NCI-H446 treated with DMSO at 0.1 percent for 48 hours (cell line): ENCODE data around the gene MARCO.

Experiments used
- DNase-seq: peaks from one replicate; lab custom pipeline; 2025; lab: John Stamatoyannopoulos, UW

Gene MARCO

GRCh38 chr2:118942031-118942430 is at the start of gene MARCO:
MARCO (plus strand) TSS chr2:118942194; CDS start chr2:118942301, 107 bp downstream.
- no peak for DNase-seq

DNA sequence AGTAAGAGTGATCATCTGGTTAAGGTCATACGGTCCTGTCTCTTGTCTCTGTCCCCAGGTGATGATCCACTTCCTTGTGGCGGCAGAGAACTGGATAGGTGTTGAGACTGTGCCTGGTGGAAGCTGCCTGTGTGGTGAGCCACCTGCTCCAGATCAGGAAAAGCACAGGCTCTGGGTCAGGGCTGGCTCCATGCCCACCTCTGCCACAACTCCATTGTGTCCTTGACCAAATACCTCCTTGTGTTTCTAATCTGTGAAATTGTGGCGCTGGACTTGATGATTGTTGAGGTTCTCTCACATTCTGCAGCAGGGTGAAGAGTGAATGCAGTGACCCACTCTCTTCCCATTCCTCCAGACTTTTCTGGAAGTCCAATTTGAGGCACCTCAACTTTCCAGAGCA is 48.9 kb upstream of the MARCO start:
- DNase-seq = no peak

DNA sequence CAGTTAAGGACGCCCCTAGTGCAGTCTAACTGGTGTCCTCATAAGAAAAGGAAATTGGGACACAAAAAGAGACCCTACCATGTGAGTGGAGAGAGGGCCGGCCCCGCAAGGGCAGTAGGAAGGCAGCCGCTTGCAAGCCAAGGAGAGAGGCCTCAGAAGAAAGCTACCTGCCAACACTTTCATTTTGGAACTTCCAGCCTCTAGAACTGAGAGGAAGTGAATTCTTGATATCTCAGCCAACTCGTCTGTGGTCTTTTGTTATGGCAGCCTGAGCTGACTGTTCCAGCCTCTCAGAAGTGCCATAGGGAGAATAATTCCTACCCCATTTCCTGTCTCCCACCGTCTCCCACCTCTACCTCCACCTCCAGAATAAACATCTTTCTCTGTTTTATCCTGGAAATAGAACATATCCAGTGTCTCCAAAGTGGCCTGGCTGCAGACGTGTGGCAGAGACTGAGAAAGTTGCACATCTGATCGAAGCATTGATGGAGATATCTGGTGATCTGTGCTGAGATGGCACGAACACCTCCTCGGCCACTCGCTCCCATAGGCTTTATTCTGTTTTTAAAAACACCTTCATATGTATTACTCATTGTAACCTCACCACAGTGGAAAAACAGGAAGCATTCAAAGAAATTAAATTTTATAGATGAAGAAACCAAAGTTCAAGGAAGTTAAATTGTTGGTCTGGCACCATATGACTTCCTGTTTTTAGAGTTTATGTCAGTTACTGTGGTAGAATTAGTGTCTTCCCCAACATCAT is 39.5 kb upstream of the MARCO start:
- no peak for DNase-seq

GRCh38 chr2:118903029-118903351 is 39.0 kb upstream of the MARCO start:
- DNase-seq = no peak

DNA sequence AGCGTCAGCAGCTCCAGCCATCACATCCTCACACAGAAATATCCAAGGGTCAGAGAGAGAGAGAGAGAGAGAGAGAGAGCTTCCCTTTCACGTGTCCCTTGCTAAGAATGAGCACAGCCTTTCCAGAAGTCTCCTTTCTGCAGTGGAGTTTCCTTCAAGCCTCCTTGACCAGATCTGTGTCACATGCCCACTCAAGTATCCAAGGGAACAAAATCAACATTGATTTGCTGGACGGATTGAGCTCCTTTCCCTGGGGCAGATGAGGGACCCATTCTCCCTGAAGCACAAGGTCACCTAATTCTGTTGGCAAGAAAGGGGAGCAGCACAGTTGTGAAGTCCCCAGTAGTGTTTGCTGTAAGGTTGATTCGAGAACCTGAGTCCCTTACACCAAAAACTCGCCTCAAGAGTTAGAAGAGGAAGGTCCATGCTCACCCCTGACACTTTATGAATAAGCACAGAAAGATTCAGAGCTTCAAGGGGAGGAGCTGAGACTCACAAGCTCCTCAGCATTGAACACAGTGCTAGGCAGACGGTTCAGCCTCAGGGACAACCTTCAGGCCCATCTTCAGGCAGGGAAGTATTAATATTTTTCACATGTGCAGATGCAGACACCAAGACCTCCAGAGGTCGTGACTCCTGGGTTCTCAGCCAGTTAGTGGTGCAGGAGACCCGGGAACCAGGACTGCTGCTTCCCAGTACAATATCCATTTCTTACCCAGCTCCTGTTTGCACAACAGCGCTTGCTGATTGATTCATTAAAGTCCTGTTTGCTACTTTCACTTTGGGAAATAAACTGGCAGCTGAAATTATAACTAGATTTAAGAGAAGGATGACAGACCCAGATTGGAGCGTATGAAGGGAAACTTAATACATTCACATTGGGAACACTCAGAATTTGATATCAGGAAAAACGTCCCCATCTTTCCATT is 38.2 kb upstream of the MARCO start:
- no peak for DNase-seq

- DNase-seq = no peak
These were observed 36.8 kb upstream of the MARCO start for GRCh38 chr2:118905206-118905605.

DNA sequence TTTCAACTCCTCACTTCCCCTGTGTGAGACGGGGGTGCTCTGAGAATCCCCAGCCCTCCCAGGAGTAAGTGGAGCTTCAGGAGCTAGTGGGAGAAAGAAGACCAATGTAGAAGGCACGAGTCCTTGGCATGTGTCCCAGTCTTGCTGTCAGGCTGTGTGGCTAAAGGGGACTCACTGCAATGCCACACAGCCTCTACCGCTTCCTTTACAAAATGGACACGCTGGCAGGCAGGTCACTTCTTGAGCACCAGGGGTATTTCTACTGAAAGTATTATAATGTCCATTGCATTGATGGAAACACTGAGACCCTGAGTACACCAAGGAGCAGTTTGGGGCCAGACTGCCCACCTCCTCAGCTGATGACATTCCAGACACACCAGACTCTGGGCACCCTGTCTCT is 35.8 kb upstream of the MARCO start:
- DNase-seq = no peak

DNA sequence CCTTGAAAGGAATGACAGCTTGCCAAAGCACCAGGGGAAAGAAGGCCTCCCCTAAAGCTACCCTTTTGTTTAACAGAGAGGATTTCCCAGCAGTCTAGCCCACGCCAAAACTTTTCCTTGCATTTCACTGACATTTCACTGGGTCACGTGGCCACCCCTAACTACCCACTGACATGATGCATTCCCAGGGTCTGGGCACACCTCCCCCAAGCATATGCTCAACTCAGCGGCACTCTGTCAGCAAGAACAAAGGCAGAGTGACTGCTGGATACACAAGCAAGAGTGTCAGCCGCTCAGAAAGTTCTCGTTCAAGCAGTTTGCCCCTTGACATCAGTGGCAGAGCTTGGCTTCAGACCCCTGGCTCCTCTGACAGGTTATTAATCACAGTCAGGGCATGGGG is 34.2 kb upstream of the MARCO start:
- DNase-seq = no peak

DNA sequence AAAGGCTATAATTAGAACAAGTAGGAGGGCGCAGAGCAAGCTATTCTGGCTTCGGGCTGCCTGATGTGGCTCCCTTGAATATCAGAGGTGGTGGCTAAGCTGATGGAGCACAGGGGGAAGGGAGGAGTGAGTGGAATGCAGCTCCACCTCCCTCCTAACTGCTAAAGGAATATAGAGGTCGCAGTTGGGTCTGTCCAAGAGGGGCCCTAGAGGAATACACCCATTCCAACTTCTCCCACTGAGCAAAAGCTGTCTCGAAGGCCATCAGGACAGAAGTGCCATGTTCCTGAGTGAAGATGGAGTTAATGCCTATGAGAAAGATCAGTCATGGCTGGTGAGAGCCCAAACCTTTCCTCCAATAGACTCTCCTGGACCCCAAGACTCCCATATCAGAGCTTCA is 32.8 kb upstream of the MARCO start:
- DNase-seq = no peak

DNA sequence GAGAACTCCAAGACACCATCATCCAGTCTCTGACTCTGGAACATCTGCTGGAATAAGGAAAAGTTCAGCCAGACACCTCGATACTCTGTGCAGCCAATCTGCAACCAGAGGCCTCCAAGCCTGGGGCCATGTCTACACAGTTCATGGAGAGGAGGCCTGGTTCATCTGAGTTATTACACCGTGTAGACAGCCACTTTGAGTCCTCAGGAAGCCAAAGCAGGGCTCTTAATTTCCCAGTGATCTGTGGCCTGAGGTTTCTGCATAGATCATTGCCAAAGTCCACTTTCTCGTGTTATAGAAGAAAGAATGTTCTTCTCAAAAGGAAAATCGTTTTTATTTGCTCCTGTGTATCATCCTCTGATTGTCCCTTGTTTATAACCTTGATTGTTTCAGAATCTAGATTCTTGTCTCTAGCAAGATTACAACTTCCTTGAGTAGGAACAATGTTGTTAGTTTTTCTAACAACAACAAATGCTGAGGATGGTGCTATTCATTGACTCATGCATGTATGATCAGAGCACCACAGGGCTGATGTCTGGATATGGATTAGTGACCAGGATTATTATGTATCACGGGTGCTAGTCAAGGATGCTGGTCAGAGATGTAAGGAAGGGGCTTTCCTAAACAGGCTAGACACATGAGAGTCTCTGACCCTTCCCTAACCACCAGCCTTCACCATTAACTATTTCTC is 30.7 kb upstream of the MARCO start:
- DNase-seq = no peak

GRCh38 chr2:118911936-118912335 is 30.1 kb upstream of the MARCO start:
- DNase-seq = no peak

DNA sequence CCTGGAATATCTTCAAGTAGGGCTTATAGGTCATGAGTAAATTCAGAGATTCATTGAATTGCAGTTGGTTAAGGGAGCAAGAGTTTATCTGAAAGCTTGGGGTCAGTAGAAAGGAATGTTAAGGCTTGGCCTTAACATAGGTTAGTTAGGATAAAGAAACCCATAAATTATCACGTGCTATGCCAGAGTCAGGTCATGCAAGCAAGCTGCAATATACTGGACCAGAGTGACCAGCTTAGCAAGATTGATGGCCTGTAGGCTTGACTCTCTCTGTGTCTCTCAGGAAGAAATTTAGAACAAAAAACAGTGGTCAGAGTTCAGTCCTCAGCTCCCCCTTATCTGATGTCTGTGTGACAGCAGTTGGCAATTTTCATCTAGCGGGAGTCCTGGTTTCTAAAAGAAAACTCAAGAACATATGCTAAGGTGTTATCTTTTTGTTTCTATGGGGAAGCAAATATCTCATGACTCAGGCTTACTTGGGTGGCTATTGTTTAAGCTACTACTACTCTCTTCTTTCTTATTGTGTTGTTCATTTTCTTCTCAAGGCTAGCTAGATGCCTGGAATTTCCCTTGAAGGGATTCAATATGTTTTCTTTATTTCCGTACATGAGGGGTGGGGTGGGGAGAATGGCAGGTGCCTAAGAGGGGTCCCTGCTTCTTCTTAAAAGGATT is 28.7 kb upstream of the MARCO start:
- DNase-seq = no peak

DNA sequence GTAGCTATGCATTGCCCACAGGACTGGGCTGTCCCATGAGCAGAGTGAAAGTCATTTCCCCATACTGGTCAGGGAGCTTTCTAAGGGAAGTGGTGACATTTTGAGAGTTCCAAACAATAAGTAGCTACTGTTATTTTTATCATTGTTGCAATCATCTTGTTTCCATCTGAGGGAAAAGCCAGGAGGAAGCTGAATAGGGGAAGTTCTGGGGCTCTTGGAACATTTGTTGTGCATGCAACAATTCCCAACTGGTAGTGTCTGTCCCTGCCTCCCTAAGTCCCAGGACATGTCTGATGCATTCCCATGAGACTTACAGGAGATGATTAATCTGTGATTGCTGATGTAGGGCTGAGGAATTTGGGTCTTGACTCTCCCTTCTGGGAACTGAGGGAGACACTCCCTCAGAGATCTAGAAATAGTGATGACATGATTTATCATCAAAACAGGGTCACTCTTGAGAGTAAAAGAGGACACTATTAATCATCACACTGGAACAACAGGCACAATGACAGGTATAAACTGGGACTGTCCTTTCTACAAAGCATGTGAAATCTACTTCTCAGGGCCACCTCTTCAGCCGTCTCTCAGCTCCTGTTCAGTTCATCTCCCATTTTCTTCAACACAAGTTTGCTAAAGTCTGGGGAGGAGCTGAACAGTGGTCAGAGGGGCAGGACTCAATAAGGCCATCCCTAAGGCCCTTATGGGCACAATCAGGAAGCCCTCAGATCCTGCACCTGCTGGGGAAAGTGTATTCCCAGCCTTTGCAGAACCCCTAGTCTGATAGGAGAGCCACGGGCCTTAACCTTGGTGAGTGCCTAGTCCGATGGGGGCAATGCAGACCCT is 28.0 kb upstream of the MARCO start:
- no peak for DNase-seq

DNA sequence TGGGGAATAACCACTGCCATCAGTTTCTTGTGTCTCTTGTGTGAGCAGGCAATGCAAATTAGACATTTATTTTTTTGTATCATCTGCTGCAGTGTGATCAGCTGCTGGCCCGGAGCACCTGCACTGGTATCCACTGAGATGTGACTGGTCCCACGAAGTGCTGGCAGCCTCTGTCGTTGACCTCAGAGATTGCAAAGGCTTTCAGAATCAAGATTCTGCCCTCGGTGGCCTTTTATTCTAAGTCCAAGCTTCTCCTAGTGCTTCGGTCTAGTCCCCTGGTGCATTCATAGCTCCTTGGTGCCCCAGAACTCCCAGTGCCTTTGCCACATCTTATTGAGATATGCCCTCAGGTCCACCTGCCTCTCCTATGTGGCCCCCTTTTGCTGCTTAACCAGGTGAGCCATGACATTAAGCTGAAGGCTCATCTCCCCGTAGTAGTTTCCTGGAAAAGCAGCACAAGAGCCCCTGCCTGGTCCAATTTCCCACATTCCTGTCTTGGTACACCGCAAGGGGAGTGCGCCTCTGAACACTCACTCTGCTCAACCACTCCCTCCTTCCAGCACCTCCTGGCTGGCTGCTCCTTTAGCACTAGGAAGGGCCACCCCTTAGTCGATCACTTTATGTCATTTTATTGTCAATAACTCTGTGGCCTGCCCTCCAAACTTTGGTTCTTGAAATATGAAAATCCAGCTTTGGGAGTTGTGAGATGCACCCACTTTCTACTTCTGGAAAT is 27.1 kb upstream of the MARCO start:
- DNase-seq = no peak

DNA sequence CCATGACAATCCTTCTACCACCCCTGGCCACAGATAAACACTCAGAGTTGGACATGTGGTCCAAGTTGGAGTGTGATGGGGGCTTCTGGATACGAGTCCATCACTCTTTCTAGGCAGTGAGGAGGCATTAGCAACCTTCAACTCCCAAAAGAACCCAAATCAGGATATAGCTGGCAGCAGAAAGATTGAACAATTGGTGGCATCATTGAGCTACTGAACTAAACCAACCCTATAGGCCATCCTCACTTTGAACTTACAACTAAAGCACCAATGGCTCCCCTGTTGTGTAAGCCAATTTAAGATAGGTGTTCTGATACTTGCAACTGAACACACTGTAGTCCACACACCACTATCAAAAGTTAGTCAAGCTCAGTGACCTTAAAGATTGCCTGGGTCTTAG is 24.0 kb upstream of the MARCO start:
- DNase-seq = no peak

GRCh38 chr2:118921646-118922045 is 20.3 kb upstream of the MARCO start:
- no peak for DNase-seq

DNA sequence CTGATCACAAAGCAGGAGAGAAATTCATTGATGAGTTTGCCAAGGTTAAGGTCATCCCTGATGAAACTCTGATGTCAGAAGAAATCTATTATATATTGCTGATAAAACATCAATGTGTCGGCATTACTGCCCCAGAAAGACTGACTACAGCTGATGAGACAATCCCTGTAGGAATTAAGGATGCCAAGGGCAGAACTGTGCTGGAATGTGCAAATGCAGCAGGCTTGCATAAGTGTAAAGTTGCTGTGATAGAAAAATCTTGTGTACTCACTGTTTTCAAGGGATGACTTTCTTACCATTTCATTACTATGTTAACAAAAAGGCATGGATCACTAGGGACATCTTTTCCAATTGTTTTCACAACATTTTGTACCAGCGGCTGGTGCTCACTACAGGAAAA is 19.7 kb upstream of the MARCO start:
- no peak for DNase-seq

GRCh38 chr2:118923371-118923770 is 18.6 kb upstream of the MARCO start:
- no peak for DNase-seq

DNA sequence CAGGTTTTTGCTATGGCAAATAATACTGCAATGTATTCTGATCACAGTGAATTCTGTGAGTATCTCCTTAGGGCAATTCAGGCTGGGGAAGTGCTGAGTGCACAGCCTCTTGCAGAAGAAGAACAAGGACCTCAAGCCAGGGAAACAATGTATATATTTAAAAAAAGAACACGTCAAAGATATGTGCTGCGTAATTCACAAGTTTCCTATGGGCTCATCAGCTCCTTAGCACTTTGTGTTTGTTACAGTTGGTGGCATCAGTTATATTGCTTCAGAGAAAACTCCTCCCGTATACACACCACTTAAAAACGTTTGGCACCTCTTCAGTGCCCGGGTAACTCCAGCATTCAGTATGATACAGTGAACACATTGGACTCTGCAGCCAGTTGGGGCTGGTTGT is 16.5 kb upstream of the MARCO start:
- DNase-seq = no peak

- no peak for DNase-seq
These were observed 16.0 kb upstream of the MARCO start for GRCh38 chr2:118925981-118926380.

DNA sequence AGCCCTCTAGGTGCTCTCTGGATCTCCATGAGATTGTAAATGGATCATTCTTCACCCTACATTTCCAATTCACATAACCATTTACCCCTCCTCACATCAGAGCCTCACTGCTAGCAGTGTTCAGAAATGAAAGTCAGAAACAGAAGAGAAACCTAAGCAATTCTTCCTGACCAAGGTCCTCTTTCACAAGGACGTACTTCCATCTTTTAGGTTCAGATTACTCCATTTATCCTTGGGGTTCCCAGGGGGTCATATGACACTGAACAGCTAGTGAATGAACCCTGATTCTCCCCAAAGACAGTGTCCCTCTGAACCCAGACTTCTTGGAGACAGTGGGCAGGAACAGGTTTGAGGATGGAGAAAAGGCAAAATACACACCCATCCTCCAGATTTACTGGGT is 12.9 kb upstream of the MARCO start:
- DNase-seq = no peak
